IPS-18c (cell line): ENCODE measurements around the gene MAP3K12.
"Not testable (repeated sequence)": the region's sequence is repeated elsewhere in the genome, so short reads cannot be mapped to it uniquely, and the experiment has no call there.

Source experiments
- H3K4me3 ChIP-seq: 2 replicates; pipeline ENCODE4 v1.7.0; 2013; ENCODE audit warnings: low read depth, mild to moderate bottlenecking, low read length, moderate library complexity; ENCODE audit not compliant: insufficient read depth
- H3K9me3 ChIP-seq: one replicate; pipeline ENCODE4 v1.6.1; 2013; ENCODE audit warnings: mild to moderate bottlenecking, low read length, moderate library complexity; ENCODE audit not compliant: control insufficient read depth, insufficient read depth

Gene MAP3K12

DNA sequence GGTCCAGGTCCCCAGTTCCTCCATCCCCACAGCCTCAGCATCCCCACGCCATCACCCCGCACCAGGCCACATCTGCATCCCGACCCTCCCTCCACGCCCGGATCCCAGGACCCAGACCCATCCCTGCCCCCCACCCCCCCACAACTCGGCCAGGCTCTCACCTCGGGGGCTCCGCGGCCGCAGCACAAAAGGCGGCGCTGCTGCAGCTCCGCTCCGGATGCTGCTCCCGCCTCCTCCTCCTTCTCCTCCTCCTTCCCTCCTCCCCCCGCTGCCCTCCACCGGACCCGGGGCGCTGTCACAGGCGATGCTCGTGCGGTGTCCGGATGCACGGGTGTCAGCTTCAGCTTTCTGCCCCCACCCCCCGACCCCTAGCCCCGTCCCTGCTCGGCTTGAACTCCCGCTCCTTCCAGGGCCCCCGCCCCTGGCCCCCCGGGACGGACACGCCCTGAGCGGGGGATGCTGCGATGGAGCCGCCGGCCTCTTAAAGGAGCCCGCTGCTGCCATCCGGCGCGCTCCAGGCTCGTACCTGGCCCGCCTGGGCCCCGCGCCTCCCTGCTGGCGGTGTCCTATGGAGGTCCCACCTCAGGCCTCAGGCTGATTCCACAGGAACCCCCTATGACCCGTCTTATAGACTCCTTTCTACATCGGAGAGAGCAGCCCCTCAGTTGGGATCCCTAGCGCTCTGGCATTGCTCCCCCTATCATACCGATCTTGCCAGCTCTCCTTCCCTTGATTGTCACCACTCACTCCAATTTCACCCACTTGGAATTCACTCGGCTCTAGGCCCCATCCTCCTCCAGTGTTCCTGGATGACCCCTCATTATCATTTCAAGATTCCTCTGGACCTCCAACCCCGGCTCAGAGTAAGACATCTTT, at the start of gene MAP3K12:
TSS of gene MAP3K12 (minus strand) at position 193 of the 876 bp plus-strand sequence. CDS start 12,067 bp downstream, outside the sequence.
- peak within 1 kb of the TSS; percentile 74 for H3K4me3 ChIP-seq
- no peaks in the 10 kb centered on the region for H3K9me3 ChIP-seq

GRCh38 chr12:53548354-53548753, 49.1 kb upstream of the MAP3K12 start:
- not testable (repeated sequence) for H3K9me3 ChIP-seq, H3K4me3 ChIP-seq

GRCh38 chr12:53543539-53543938, 44.3 kb upstream of the MAP3K12 start:
- H3K4me3 ChIP-seq: no peak overlapping the region

GRCh38 chr12:53539526-53539925, 40.3 kb upstream of the MAP3K12 start:
- Histone ChIP-seq H3K4me3 (no peak overlapping the region), H3K9me3 (no peaks in the 10 kb centered on the region)

More at GRCh38 chr12:53543539-53543938, 44.3 kb upstream of the MAP3K12 start:
- H3K9me3 ChIP-seq: peaks cover 3% of the 10 kb centered on the region

GRCh38 chr12:53538209-53538689, 39.0 kb upstream of the MAP3K12 start:
- H3K9me3 ChIP-seq: peaks cover 2% of the 10 kb centered on the region
- no peak overlapping the region for H3K4me3 ChIP-seq

DNA sequence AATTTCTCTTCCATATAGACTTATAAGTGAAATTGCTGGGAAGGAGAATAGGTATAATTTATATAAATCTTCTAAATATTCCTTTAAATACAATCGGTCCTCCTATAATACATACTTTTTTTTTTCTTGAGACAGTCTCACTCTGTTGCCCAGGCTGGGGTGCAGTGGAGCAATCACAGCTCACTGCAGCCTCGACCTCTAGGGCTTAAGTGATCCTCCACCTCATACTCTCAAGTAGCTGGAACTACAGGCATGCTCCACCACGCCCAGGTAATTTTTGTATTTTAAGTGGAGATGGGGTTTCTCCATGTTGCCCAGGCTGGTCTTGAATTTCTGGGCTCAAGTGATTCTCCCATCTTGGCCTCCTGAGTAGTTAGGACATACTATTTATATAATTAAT, 37.7 kb upstream of the MAP3K12 start:
- H3K4me3 ChIP-seq: no peak overlapping the region

DNA sequence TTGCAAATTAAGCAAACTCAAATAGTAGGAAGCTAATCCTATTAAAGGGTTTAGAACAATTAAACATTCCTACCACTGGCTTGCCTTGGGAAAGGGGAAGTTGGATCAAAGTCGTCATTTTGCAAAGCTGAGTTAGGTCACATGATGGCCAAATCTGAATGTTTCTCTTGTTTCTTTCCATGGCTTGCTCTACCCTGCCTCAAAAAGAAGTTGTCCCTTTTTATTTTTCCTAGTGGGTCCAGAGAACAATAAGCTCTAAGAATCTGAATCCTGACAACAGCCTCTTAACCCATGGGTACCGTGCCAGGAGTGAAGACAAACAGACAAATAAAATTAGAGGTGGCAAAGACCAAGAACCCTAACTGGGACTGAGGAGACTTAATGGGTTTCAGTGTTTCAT, 34.2 kb upstream of the MAP3K12 start:
- Histone ChIP-seq H3K9me3 (peaks cover 2% of the 10 kb centered on the region), H3K4me3 (no peak overlapping the region)

More for the DNA sequence above, 37.7 kb upstream of the MAP3K12 start:
- H3K9me3 ChIP-seq: peaks cover 2% of the 10 kb centered on the region

DNA sequence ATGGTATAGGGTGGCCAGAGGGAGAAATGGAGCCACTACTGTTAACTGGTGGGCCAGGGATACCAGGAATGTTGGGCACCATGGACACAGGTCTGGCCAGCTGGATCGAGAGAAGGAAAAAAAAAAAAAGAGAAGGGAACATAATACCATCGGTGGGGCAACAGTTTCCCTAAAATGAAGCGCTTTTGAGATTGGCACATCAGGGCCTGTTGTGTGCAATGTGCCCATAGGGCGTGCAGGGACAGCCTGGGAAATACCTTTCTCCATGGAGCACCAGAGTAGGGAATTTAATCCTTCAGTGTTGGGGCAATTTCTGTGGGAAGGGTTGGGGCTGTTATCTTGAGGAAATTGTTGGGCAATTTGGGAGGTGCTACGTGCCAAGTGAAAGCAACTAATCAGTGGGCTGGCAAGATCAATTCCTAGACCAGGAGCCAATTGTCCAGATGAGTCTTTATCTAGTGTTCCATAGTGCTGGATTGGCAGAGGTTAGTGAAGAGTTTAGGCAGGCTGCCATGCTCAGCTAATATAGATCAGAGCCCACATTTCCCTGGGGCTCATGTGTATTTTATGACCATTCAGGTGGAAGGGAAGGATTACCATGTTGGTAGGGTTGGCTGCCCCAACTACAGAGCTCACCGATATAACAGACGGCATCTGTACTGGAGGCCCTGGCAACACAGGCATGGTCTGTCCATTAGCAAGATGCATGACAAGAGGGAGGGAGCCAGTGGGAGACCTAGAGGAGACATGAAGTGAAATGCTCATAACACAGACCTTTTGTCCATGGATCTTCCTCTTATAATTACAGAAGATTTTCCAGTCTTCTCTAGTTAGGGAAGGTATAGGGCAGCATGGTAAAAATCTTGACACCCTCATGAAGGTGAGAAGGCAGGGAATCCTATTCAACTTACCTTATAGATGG, 33.5 kb upstream of the MAP3K12 start:
- peaks cover 2% of the 10 kb centered on the region for H3K9me3 ChIP-seq
- H3K4me3 ChIP-seq: no peak overlapping the region

GRCh38 chr12:53532021-53532420, 32.8 kb upstream of the MAP3K12 start:
- Histone ChIP-seq H3K9me3 (peaks cover 2% of the 10 kb centered on the region), H3K4me3 (no peak overlapping the region)

GRCh38 chr12:53530920-53531319, 31.7 kb upstream of the MAP3K12 start:
- peaks cover 2% of the 10 kb centered on the region for H3K9me3 ChIP-seq
- H3K4me3 ChIP-seq: no peak overlapping the region

- H3K4me3 ChIP-seq: no peak overlapping the region
- H3K9me3 ChIP-seq: peaks cover 2% of the 10 kb centered on the region
These were observed 30.8 kb upstream of the MAP3K12 start for GRCh38 chr12:53530061-53530460.

- Histone ChIP-seq H3K9me3 (no peaks in the 10 kb centered on the region), H3K4me3 (no peak overlapping the region)
These were observed 25.2 kb upstream of the MAP3K12 start for GRCh38 chr12:53524476-53524875.

GRCh38 chr12:53523131-53523530, 23.9 kb upstream of the MAP3K12 start:
- Histone ChIP-seq H3K9me3 (no peaks in the 10 kb centered on the region), H3K4me3 (no peak overlapping the region)

DNA sequence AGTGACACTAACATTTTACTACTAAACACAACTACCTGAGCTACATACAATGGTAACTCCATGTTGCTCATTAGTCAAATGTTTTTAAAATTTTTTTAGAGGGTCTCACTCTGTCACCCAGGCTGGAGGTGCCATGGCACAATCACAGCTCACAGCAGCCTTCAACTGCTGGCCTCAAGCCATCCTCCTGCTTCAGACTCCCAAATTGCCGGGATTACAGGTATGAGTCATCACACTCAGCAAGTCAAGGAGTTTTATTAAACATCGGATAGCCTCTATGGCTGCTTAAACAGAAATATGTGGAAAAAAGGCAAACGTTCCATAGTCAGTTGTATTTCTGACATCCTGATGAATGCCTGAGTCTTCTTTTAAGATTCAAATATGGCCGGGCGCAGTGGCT, 19.1 kb upstream of the MAP3K12 start:
- Histone ChIP-seq H3K4me3 (no peak overlapping the region), H3K9me3 (no peaks in the 10 kb centered on the region)

GRCh38 chr12:53516758-53517455, 17.6 kb upstream of the MAP3K12 start:
- Histone ChIP-seq H3K9me3 (no peaks in the 10 kb centered on the region), H3K4me3 (no peak overlapping the region)

DNA sequence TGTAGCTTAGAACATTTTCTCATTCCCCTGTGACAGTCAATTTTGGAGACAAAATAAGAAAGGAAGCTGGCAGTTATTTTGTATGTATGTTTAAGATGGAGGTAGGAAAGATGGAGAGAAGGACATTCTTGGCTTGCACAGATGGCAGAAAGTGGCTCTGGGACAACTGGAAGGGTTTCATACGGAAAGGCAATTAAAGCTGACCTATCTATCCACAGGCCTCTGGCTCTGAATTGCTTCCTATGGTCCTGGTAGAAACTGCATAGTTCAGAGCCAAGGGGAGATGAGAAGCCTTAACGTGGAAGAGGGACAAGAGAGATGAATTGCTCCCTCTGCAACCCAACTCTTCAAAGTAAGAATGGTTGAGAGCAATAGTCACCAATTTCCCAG, 16.0 kb upstream of the MAP3K12 start:
- Histone ChIP-seq H3K4me3 (no peak overlapping the region), H3K9me3 (no peaks in the 10 kb centered on the region)

DNA sequence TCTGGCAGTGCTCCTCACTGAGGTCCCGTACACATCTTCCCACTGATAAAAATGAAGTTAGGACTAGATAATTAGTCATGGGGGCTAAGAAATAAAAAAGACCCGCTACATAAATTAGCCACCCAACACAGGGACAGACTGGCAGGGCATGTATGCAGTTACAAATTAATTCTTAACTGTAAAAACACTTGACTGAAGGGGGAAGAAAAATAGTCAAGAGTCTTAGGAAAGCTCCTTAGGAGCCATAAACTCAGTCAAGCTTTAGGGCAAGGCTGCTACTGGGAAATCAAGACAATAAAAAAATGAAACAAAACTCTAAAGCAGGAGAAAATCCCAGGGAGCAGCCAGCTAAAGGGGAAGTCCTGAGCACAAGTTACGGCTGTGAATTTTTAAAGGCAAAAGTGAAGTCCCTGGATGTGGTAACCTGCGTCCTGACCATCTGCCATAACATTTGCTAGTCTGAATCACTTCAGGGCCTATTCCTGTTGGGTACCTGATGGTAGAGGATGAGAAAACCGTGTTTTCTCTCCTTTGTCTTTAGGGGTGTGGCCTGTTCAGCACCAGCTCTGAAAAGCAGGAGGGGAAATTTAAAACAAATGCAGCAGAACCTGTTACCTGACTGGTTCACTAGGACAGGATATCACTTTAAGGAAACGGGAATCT, 15.5 kb upstream of the MAP3K12 start:
- H3K4me3 ChIP-seq: no peak overlapping the region

More for the DNA sequence above, 15.5 kb upstream of the MAP3K12 start:
- H3K9me3 ChIP-seq: no peaks in the 10 kb centered on the region
